OCI-LY1 (cell line): ENCODE results near the gene MCM6.

Experiments used
- H2AFZ ChIP-seq: fragments of 200-600 bp; sonication (generic), shearing (Covaris generic); 2 replicates; pipeline ENCODE4 v1.6.0; 2014; ENCODE audit warnings: antibody characterized with exemption, mild to moderate bottlenecking, low read length
- H3F3A ChIP-seq: fragments of 200-600 bp; sonication (generic), shearing (Covaris generic); 2 replicates; pipeline ENCODE4 v1.6.0; 2014; ENCODE audit warnings: mild to moderate bottlenecking, antibody characterized with exemption, low read length, moderate library complexity; ENCODE audit not compliant: insufficient read depth
- H3K27ac ChIP-seq: fragments of 200-600 bp; sonication (generic); 2 replicates; pipeline ENCODE4 v1.5.1; 2014; ENCODE audit warnings: low read length, mixed run types, mild to moderate bottlenecking, low read depth; ENCODE audit not compliant: poor library complexity, severe bottlenecking
- H3K27me3 ChIP-seq: fragments of 200-600 bp; sonication (generic); 2 replicates; pipeline ENCODE4 v1.6.0; 2014; ENCODE audit warnings: antibody characterized with exemption, mild to moderate bottlenecking, low read length, moderate library complexity; ENCODE audit not compliant: insufficient read depth
- H3K36me3 ChIP-seq: fragments of 200-600 bp; sonication (generic); 2 replicates; pipeline ENCODE4 v1.6.1; 2014; ENCODE audit warnings: mild to moderate bottlenecking, antibody characterized with exemption, low read length, moderate library complexity, mixed read lengths; ENCODE audit not compliant: insufficient read depth
- H3K4me1 ChIP-seq: fragments of 200-600 bp; sonication (generic); 2 replicates; pipeline ENCODE4 v1.5.1; 2014; ENCODE audit warnings: mild to moderate bottlenecking, low read length, moderate library complexity; ENCODE audit not compliant: insufficient read depth, severe bottlenecking
- H3K4me2 ChIP-seq: fragments of 200-600 bp; sonication (generic), shearing (Covaris generic); 2 replicates; pipeline ENCODE4 v1.6.1; 2014; ENCODE audit warnings: low read length
- H3K4me3 ChIP-seq: fragments of 200-600 bp; sonication (generic); 2 replicates; pipeline ENCODE4 v1.5.1; 2014; ENCODE audit warnings: low read length, low read depth, mild to moderate bottlenecking, mixed read lengths; ENCODE audit not compliant: poor library complexity, severe bottlenecking
- H3K79me2 ChIP-seq: fragments of 200-600 bp; shearing (Covaris generic); 2 replicates; pipeline ENCODE4 v1.6.1; 2016; ENCODE audit warnings: mixed run types, low read length, mixed read lengths; ENCODE audit not compliant: insufficient read depth
- H3K9ac ChIP-seq: fragments of 200-600 bp; sonication (generic), shearing (Covaris generic); 2 replicates; pipeline ENCODE4 v1.6.1; 2014; ENCODE audit warnings: mild to moderate bottlenecking, low read length, mixed read lengths
- H3K9me2 ChIP-seq: fragments of 200-600 bp; sonication (generic), shearing (Covaris generic); 2 replicates; pipeline ENCODE4 v1.6.1; 2014; ENCODE audit warnings: low read depth, mild to moderate bottlenecking, low read length, mixed read lengths
- H3K9me3 ChIP-seq: fragments of 200-600 bp; shearing (Covaris generic); 2 replicates; pipeline ENCODE4 v1.6.1; 2014; ENCODE audit warnings: low read length, mixed read lengths
- H4K20me1 ChIP-seq: fragments of 200-600 bp; sonication (generic), shearing (Covaris generic); 2 replicates; pipeline ENCODE4 v1.6.0; 2016; ENCODE audit warnings: mild to moderate bottlenecking, low read length; ENCODE audit not compliant: insufficient read depth
- EZH2 ChIP-seq: fragments of 200-600 bp; sonication (generic), shearing (Covaris generic); IDR thresholded peaks from 2 replicates; pipeline ENCODE4 v1.8.0; 2017; ENCODE audit warnings: borderline replicate concordance, mixed run types, mild to moderate bottlenecking, antibody characterized with exemption, low read length, moderate library complexity, mixed read lengths
- TF ChIP-seq, protein P1 (sequence below): fragments of 200-600 bp; sonication (generic), shearing (Covaris generic); IDR thresholded peaks from 2 replicates; pipeline ENCODE4 v1.5.1; 2017; ENCODE audit warnings: mild to moderate bottlenecking, antibody characterized with exemption, low read length, moderate library complexity, mixed read lengths

Gene MCM6

DNA sequence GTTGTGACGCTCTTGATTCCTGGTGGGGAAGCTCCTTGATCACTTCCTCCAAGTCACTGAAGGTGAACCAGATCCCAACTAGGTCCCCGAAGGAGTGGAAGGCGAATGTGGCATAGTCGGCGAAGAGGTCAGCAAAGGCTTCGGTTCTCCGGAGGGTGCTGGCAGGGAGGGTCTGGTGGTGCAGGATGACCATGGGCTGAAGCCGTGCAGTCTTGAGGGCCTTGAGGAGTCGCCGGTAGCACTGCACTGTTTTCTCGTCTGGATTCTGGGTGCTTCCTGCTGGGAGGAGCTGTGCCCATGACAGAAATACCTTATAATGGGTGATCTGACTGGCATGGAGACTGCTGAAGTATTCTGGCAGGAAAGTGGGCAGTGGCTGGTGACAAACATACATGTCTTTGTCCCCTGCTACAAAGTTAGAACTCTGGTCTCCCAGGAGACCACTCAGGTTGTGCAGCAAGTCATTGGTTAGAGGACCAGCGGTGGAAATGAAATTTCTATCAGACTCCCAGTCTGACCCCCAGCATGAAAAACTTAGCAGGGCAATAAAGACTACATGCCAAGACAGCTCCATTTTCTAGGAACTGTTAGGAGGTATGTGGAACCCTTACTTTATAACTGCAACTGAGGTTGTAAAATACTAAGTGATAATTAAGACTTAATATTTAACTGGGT is 39.5 kb downstream of the MCM6 start, which contains the start of gene LCT:
LCT (minus strand) TSS at position 589 of the 675 bp plus-strand sequence; CDS start at position 574, 15 bp downstream.
- no peaks in the 10 kb centered on the region for H3F3A ChIP-seq
- no peaks in the 10 kb centered on the region for H3K4me1 ChIP-seq
- no peak within 1 kb of the TSS for H2AFZ ChIP-seq
- H3K9me3 ChIP-seq = no peaks in the 10 kb centered on the region
- H3K27me3 ChIP-seq = no peaks in the 10 kb centered on the region
- no peak within 1 kb of the TSS for H3K27ac ChIP-seq
- H3K4me2 ChIP-seq = no peak within 1 kb of the TSS
- H3K4me3 ChIP-seq = no peak within 1 kb of the TSS
- no peaks in the 10 kb centered on the region for H3K9me2 ChIP-seq
- no peak for TF ChIP-seq EZH2
- TF ChIP-seq, protein P1, sequence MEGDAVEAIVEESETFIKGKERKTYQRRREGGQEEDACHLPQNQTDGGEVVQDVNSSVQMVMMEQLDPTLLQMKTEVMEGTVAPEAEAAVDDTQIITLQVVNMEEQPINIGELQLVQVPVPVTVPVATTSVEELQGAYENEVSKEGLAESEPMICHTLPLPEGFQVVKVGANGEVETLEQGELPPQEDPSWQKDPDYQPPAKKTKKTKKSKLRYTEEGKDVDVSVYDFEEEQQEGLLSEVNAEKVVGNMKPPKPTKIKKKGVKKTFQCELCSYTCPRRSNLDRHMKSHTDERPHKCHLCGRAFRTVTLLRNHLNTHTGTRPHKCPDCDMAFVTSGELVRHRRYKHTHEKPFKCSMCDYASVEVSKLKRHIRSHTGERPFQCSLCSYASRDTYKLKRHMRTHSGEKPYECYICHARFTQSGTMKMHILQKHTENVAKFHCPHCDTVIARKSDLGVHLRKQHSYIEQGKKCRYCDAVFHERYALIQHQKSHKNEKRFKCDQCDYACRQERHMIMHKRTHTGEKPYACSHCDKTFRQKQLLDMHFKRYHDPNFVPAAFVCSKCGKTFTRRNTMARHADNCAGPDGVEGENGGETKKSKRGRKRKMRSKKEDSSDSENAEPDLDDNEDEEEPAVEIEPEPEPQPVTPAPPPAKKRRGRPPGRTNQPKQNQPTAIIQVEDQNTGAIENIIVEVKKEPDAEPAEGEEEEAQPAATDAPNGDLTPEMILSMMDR = no peak
- H3K9ac ChIP-seq = no peak within 1 kb of the TSS
- H3K79me2 ChIP-seq = no peaks in the 10 kb centered on the region
- peaks cover 28% of the 10 kb centered on the region for H3K36me3 ChIP-seq
- no peaks in the 10 kb centered on the region for H4K20me1 ChIP-seq

DNA sequence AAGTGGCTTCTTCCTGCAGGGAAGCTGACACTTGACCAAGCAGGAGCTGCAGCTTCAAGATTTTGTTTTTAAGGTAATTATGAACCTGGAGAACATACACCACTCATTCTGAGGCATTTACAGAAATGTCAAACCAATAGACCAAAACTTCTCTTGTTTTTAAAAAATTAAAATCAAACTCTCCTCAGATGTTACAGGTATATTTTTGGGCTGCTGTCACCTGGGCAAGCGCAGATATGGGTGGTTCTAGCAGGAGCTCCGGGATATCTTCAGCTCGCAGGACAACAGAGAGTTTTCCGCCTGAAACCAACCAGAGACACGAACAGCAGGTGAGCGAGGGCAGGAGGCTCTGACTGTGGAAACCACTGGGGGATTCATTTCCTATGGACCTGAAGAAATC is 43.4 kb downstream of the MCM6 start:
- H3K79me2 ChIP-seq = no peaks in the 10 kb centered on the region
- no peak overlapping the region for H3K9ac ChIP-seq
- no peaks in the 10 kb centered on the region; the same call in 1 of the 2 replicates for H3K36me3 ChIP-seq
- H4K20me1 ChIP-seq = no peaks in the 10 kb centered on the region
- no peaks in the 10 kb centered on the region for H3K9me2 ChIP-seq
- no peaks in the 10 kb centered on the region for H3K9me3 ChIP-seq
- H3K27ac ChIP-seq = no peak overlapping the region
- H3K27me3 ChIP-seq = no peaks in the 10 kb centered on the region
- no peak for TF ChIP-seq EZH2
- TF ChIP-seq, protein P1 = no peak
- no peak overlapping the region for H3K4me3 ChIP-seq
- no peaks in the 10 kb centered on the region for H3F3A ChIP-seq
- no peak overlapping the region for H3K4me2 ChIP-seq
- H3K4me1 ChIP-seq = no peaks in the 10 kb centered on the region
- H2AFZ ChIP-seq = no peak overlapping the region

DNA sequence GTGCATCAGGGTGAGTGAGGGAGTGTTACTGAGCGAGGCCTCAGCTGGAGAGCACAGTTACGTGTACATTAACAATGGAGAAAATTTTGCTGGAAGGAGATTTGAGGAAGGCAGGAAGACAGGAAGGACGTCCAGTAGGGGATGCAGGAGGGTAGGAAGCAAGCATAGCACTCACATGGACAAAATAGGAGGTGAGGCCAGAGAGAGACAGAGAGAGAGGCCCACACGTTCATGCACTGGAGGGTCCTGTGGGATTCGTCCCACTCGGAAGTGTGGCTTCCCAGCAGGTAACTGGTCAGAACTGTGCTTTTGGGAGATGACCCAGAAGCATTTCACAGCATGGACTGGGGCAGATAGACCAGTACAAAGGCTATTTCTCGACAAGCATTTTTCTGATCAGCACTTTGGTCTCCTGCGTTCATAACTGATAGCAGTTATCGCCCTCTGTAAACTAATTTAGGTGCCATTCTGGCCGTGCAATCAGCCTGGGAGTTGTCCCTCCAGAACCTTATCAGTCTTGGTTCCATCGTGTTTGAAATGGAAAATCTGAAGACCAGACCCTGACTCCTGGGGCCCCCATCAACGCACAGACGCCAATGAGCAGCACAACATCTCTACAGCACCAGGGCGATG is 44.9 kb downstream of the MCM6 start:
- no peaks in the 10 kb centered on the region for H3K9me3 ChIP-seq
- no peaks in the 10 kb centered on the region for H3K9me2 ChIP-seq
- no peaks in the 10 kb centered on the region for H3F3A ChIP-seq
- no peak overlapping the region for H3K9ac ChIP-seq
- no peaks in the 10 kb centered on the region for H4K20me1 ChIP-seq
- H3K4me3 ChIP-seq = no peak overlapping the region
- no peaks in the 10 kb centered on the region for H3K79me2 ChIP-seq
- no peak overlapping the region for H3K27ac ChIP-seq
- no peaks in the 10 kb centered on the region for H3K4me1 ChIP-seq
- no peak overlapping the region for H3K4me2 ChIP-seq
- TF ChIP-seq EZH2 = no peak
- TF ChIP-seq, protein P1 = no peak
- no peaks in the 10 kb centered on the region for H3K27me3 ChIP-seq
- no peak overlapping the region for H2AFZ ChIP-seq
- no peaks in the 10 kb centered on the region; the same call in 1 of the 2 replicates for H3K36me3 ChIP-seq
